SW480 (cell line): ENCODE results near the gene CERS5.
"Not testable (repeated sequence)": the region's sequence is repeated elsewhere in the genome, so short reads cannot be mapped to it uniquely, and the experiment has no call there.

Source experiments
- DNase-seq: peaks from one replicate; pipeline ENCODE4 v3.0.0-alpha.2; 2016; ENCODE audit warnings: low spot score

Gene CERS5

DNA sequence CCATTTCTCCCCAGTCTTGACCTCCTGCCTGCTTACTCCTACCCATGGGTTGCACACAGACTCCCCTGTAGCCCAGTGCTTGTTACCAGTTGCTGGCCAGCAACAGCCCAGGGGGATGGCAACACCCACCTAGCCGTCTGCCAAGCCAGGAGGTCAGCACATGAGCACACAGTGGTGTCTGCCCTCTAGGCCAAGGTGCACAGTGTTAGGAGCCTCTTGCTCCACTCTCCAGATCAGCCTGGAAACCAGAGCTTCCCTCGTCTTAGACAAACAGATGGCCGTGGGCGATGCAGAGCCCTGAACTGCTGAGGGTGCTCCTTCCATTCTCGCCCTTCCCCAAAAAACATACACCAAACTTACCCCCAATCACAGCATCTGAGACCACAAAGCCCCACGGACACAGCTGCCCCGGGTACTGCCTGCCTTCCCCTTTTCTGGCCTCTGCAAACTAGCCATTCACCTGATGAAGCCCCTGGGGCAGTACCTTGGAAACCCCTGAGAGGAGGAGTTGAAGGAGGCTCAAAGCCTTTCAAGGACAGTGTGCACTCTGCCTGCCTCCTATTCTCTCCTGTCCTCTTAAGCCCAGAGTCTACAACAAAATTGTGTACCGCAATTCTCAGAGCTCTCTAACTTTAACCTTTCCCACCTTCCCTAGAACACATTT lies 64.4 kb downstream of the CERS5 start:
- DNase-seq: no peak

DNA sequence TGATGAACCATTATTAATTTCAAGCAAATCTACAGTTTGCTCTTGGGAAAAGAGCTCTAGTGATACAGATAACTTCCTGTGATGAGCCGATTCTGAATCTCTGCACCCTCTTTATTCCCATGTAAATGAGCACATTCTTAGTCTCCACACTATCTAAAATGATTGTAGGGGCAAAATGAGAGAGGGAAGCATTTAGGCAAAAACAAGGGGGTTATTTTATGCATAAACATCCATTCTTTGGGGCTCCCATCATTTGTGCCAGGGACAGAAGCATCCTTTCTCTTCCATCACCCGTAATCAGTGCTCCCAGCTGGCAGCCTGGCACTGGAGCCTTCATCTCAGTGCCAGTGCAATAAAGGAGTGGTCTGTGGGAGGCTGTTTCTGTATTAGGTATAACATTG lies 65.0 kb downstream of the CERS5 start:
- no peak for DNase-seq

DNA sequence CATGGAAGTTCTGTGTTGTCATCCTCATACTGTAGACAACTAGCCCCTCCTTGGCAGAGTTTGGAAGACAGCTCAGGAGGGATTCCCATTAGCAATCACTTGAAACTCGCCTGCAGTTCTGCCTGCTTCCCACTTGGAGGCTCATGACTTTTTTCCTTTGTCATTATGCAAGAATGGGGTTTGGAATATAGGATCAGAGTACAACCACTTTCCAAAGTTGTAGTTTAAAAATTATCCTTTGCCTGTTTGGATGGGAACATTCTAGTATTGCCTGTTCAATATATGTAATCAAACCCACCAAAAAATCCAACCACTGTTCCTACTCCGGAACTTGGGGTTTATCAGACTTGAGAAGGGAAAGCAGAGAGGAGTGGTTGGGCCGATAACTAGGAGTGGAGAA lies 65.5 kb downstream of the CERS5 start:
- DNase-seq: peak; percentile 53

DNA sequence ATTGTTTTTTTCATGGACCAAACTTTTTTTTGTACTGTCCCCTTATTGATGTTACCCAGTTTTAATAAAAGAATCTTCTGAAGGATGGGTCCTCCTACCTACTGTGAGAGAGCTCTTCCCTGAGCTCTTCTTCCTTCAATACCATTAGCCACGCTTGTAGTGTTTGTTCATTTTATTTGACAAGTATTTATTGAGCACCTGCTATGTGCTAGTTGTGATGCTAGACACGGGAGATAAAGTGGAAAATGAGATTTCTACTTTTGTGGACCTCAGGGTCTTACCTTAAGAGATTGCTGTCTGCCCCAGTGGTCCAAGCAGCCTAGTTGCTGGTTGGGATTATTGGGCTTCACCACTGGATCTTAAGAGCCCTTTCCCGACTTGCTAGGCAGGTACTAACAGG lies 66.6 kb downstream of the CERS5 start:
- DNase-seq: no peak

DNA sequence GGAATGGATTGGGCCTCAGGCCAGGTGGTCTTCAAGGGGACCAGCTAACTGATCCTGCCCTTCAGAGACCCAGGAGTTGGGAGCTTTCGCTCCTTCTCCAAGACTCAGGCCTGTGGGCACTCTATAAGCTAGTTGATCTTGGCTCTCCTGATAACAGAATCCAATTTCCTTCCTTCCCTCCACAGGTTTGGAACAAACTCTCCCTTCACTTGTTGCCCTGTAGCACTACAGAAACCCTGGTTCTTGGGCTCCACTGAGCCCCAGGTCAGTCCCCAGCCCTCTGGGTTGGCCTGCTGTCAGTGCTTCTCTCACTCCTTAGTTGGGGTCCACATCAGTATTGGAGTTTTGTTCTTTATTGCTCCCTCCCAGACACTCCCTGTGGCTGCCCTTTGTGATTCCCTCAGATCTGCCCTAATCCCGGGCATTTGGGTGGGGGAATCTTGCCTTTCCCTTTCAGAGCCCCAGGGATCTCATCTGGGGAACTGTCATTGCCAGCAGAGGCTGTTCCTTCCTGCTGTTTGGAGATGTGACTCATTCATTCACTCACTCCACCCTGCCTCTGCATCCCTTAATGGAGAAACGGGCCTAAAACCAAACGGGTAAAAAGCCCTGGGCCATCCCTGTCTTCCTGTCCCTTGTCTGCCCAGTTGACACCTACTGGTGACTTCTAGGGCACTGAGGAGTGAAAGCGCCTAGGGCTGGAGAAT lies 67.7 kb downstream of the CERS5 start:
- no peak for DNase-seq

DNA sequence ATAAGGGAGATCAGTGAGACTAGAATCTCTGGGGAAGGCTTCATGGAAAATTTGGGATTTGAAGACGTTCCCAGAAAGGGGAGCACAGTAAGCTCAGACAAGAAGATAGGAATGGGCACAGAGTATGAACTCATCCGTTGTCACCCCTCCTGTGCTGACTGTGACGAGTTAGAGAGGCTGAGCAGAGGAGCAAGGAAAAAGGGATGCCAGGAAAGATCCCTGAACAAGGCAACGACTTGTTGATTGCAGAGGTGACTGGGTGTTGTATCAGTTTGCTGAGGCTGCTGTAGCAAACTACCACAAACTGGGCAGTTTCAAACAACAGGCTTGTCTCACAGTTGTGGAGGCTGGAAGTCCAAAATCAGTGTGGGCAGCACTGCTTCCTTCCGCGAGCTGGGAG lies 69.2 kb downstream of the CERS5 start:
- no peak for DNase-seq

DNA sequence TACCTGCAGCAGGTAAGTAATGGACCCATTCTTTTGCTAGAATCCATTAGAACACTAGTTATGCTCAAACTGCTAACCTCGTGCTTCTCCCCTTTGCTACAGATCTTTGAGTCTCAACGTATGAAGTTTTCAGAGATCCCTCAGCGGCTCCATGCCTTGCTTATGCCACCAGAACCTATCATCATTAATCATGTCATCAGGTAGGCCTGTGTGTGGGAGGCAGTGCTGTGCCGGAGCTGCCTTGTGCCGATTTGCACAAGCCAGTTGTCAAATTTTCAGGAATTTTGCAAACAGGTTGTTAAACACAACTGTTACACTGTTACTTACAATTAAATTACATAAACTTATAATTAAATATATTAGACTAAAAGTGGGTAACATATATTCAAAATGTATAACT lies 76.8 kb downstream of the CERS5 start:
- DNase-seq: no peak

DNA sequence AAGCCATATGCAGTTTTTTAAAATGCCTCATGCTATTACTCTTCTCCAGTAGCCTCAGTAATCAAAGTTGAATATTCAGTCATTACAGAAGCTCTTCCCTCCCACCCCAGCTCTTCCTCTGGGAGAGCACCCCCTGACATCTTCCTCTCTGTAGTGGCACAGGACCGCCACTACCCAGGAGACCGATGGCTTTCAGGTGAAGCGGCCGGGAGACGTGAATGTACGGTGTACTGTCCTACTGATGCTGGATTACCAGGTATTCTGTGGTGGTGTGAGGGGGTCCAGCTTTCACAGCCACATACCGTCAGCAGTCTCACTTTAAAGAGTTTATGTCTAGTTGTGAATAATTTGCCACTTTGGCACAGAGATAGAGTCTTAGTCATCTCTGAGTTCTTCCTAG lies 77.4 kb downstream of the CERS5 start:
- no peak for DNase-seq

DNA sequence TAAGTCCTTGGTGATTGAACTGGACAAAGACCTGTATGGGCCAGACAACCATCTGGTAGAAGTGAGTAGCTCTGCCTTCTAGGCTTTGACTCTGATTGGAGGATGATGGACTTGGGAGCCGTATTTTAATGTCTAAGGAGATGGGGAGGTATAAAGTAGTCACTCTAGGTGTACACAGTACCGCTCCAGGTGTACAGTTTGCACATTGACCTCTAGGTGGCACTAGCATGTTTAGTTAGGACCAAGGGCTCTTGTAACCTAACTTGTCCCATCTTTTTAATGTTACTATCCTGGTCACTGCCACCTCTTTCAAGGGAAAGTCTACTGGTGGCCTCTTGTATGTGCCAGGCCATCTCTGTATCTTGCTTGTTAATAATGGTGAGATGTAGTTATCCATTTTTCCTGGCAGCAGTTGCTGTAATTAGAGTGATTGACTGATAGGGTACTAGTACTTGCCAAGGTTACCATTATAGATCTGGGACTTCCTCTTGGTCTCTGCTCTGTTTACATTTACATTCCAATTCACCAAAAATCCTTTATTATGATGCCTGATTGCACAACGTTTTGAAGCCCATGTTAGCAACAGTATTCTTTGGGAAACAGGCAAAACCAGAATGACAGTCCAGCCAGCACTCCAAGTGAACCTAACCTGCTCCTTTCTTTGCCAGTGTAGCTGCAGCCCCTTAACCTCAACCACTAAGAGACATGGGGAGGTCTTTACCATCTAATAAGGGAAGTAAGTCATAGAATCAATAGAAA lies 78.4 kb downstream of the CERS5 start:
- peak; percentile 75 for DNase-seq

DNA sequence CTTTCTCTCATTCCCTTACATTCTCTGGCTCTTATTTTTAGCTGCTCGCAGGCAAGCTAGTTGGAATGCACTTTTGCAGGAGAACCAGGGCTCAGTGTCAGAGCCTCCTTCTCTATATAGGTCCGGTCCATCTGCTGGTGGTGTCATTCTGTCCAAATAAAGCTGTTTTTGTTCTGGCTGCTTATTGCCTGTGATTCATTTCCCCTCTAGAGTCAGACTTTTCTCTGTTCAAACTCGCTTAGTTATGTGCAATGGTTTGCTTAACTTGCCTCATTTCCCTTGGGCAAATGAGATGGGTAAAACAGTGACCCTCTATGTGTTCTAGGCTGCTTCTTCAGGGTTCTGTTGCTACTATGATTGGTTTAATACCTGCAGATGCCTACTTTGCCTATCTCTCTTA lies 79.2 kb downstream of the CERS5 start:
- DNase-seq: no peak

DNA sequence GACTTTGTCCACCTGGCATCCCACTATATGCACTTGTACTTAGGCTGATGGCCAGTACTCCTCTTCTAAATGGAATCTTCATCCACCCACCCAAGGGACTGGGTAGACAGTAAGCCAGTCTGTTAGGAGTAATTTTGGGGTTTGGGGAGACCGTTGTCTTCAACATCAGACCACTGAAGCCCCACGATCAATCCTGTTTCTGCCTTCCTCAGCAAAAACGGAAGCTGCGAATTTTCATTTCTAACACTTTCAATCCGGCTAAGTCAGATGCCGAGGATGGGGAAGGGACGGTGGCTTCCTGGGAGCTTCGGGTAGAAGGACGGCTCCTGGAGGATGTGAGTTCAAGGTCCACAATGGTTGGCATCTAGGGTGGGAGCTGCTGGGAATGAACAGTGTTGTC lies 80.0 kb downstream of the CERS5 start:
- DNase-seq: no peak

DNA sequence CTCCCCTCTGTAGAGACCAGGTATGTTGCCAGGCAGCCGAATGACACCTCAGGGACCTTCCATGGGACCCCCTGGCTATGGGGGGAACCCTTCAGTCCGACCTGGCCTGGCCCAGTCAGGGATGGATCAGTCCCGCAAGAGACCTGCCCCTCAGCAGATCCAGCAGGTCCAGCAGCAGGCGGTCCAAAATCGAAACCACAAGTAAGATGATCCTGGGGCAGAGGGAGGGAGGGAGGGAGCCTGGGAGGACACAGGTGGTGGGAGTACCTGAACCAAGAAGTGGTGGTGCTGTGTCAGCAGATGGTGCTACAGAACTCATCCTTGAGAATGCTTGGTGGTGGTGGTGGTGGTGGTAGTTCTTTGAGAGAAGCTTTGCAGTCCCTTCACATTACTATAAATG lies 81.0 kb downstream of the CERS5 start:
- DNase-seq: no peak

DNA sequence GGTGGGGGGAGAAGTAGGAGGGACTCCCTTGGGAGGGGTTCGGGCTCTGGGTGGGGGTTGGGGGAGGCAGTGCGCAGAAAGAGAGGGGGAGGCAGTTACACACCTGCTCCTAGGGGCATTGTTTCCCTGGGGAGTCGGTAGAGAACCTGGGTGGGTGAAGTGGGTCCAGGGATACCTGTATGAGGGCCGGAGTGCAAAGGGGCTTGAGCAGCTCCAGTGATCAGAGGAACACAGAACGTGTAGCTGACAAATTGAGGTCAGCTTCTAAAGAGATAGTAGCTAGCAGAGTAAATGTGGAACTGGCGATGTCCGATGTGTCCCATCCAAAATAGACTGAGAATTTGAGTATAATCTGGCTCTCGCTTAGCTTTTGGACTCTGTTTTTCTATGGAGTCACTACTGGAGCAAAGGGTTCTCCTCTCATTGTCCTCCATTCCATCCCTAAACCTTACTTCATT lies 81.5 kb downstream of the CERS5 start:
- DNase-seq: no peak

DNA sequence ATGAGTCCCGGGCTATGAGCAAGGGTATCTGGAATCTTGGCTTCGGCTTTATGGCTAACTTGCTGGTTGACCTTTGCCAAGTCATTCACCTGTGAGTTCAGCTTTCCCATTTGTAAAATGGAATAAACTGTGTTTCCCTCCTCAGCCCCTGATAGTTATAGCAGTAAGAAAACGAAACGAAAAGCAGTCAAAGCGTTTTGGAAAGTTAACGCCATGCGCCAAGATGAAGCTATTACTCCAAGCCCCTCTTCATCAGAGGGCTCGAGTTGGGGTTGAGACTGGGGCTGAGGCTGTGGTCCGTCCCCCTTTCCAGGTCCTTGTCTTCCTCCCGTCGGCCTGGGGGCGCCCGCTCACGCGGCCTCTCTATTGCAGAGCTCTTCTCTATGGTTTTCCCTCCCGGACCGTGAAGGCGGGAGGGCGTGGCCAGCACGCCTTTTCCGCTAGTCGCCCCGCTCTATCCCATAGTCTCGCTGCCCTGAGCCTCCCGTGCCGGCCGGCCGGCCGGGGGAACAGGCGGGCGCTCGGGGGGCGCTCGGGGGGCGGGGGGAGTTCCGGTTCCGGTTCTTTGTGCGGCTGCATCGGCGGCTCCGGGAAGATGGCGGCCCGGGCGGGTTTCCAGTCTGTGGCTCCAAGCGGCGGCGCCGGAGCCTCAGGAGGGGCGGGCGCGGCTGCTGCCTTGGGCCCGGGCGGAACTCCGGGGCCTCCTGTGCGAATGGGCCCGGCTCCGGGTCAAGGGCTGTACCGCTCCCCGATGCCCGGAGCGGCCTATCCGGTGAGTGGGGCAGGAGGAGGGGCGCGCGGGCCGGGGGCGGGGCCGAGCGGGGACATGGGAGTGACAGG lies 82.2 kb downstream of the CERS5 start, which contains the start of gene SMARCD1:
Gene SMARCD1, plus strand, starts transcription at position 568 of the 840 bp plus-strand sequence. Its CDS starts 28 bp downstream, at position 596.
- peak; percentile 95 for DNase-seq

DNA sequence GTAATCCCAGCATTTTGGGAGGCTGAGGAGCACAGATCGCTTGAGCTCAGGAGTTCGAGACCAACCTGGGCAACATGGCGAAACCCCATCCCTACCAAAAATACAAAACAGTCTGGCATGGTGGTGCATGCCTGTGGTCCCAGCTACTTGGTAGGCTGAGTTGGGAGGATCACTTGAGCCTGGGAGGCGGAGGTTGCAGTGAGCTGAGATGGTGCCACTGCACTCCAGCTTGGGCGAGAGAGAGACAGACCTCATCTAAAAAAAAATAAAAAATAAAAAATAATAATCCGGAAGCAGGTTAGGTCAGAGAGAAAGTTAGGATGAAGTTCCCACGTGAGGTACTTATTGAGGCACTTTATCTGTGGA lies 82.8 kb downstream of the CERS5 start:
- DNase-seq: not testable (repeated sequence)

DNA sequence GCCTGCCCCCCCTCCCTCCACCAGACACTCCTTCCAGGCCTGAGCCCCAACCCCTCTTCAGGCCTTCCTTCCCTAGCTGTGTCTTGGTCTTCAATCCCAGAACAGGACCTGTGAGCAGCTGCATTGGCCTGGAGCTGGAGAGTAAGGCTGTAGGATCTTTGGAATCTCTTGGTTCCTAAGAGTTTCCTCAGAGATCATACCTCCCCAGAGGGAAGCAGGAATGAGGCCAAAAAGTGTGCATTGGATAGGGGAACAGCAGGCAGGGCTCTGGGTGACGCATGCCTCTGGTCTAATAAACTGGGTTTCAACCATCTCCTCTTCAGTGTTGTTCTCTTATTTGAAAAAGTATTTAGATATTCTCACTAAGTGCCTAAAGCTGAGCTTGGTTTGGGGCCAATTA lies 83.9 kb downstream of the CERS5 start:
- DNase-seq: no peak

DNA sequence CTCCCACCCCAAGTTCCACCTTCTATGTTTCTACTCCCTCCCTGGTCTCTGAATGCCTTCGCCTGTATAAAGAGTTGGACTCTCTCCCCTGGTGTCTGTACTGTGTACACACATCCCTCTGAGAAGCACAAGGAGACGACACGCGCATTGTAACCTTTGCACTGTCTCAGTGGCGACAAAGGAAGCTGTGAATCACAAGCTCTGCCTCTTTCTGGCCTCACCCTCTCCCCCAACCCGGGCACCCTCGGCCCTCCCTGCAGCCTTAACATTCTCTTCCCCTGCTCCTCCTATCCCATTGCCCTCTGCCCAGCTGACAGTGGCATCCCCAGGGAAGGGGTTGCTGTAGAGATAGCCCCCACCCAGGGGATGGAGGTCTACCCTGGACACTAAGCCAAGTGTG lies 84.5 kb downstream of the CERS5 start:
- no peak for DNase-seq

DNA sequence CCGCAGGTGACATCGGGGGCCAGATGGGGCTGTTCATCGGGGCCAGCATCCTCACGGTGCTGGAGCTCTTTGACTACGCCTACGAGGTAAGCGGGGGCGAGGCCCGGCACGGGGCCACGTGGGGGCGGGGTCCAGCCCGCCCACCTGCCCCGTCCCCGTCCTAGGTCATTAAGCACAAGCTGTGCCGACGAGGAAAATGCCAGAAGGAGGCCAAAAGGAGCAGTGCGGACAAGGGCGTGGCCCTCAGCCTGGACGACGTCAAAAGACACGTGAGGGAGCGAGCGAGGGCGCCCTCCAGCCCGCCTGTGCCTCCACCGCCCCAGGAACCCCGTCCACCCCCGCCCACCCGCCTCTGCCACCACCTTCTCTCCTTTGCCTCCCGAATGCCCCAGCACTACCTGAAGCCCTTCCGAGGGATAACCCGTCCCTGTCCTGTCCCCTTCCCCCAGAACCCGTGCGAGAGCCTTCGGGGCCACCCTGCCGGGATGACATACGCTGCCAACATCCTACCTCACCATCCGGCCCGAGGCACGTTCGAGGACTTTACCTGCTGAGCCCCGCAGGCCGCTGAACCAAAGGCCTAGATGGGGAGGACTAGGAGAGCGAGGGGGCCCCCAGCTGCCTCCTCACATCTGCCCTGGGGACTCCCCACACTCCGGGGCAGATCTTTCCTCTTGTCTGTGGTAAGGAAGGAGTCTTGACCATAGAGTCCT lies 85.9 kb downstream of the CERS5 start:
- no peak for DNase-seq

DNA sequence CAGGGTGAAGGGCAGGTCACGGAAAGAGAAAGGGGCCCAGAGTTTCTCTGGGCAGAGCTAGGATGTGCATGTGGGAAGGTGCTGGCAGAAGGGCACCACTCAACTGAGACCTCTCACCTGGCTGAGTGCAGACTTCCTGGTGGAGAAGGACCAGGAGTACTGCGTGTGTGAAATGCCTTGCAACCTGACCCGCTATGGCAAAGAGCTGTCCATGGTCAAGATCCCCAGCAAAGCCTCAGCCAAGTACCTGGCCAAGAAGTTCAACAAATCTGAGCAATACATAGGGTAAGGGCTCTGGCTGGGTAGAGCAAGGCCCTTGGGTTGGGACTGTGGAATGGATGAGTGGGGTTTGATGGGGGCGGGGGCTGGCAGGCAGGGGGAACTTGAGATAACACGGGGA lies 87.4 kb downstream of the CERS5 start:
- DNase-seq: no peak
